H1 (cell line): ENCODE data around the gene GAS6. TPM values are rescaled to one million over a fixed set of nuclear protein-coding genes. Genes with fewer than 3 reads are reported as not detected.

Experiments used
- CTCF ChIA-PET: fragments of 300-600 bp; sonication (Branson Sonifier 250); formaldehyde crosslinking; loops from one replicate; lab custom pipeline; 2021; ENCODE audit not compliant: partially characterized antibody; lab: Charles Lee
- POLR2A ChIA-PET: fragments of 300-600 bp; sonication (Branson Sonifier 250); formaldehyde crosslinking; loops from one replicate; lab custom pipeline; 2021; ENCODE audit warnings: inconsistent platforms; ENCODE audit not compliant: partially characterized antibody; lab: Charles Lee
- DNase-seq, 2 experiments: peaks; one replicate each; pipeline versions ENCODE4 v3.0.0 to v3.0.0-alpha.2; 2010 to 2022; ENCODE audit warnings: low spot score in 2 of 2, low read depth in 1 of 2, mixed read lengths in 1 of 2
- FAIRE-seq: peaks from 2 replicates; lab custom pipeline; 2011; peaks lifted over from hg19 to GRCh38; lab: Jason Lieb, UNC
- H2AFZ ChIP-seq: 2 replicates; pipeline ENCODE4 v1.8.1; 2012; ENCODE audit warnings: low read length, inconsistent platforms
- H2AK5ac ChIP-seq: 2 replicates; pipeline ENCODE4 v1.6.1; 2013; ENCODE audit warnings: low read depth, low read length
- H2BK120ac ChIP-seq: replicated peaks from 2 replicates; pipeline ENCODE3; 2013; ENCODE audit warnings: low read depth, low read length, inconsistent platforms
- H2BK12ac ChIP-seq: 2 replicates; pipeline ENCODE4 v1.6.1; 2013; ENCODE audit warnings: low read depth, low read length
- H2BK15ac ChIP-seq: 2 replicates; pipeline ENCODE4 v1.6.1; 2013; ENCODE audit warnings: low read length
- H2BK20ac ChIP-seq: 2 replicates; pipeline ENCODE4 v1.6.1; 2013; ENCODE audit warnings: low read length
- H2BK5ac ChIP-seq: 2 replicates; pipeline ENCODE4 v1.6.1; 2013; ENCODE audit warnings: low read depth, low read length
- H3K14ac ChIP-seq: 2 replicates; pipeline ENCODE4 v1.6.1; 2013; ENCODE audit warnings: inconsistent platforms; ENCODE audit not compliant: insufficient read length
- H3K18ac ChIP-seq: 2 replicates; pipeline ENCODE4 v1.6.1; 2013; ENCODE audit warnings: low read length; ENCODE audit errors: extremely low read depth
- H3K23ac ChIP-seq: 2 replicates; pipeline ENCODE4 v1.6.1; 2013; ENCODE audit warnings: inconsistent platforms; ENCODE audit not compliant: insufficient read length
- H3K23me2 ChIP-seq: 2 replicates; pipeline ENCODE4 v1.6.1; 2013; ENCODE audit warnings: low read depth, low read length
- H3K27ac ChIP-seq: 2 replicates; pipeline ENCODE4 v1.6.1; 2011; ENCODE audit warnings: low read depth, low read length, inconsistent platforms
- H3K27me3 ChIP-seq, 4 experiments: replicated peaks in 1 of 4; 1 replicate in 1 of 4; 2 replicates in 3 of 4; pipeline versions ENCODE4 v1.6.1 to v1.8.1; 2011 to 2013; ENCODE audit warnings: low read length in 3 of 4, mild to moderate bottlenecking in 3 of 4, inconsistent platforms in 2 of 4, mixed read lengths in 2 of 4, moderate library complexity in 1 of 4; ENCODE audit not compliant: control insufficient read depth in 3 of 4, insufficient read depth in 3 of 4; ENCODE audit errors: extremely low read depth in 1 of 4
- H3K36me3 ChIP-seq, 4 experiments: 2 replicates each; pipeline versions ENCODE4 v1.6.1 to v1.8.1; 2011 to 2013; ENCODE audit warnings: mild to moderate bottlenecking in 4 of 4, low read length in 3 of 4, moderate library complexity in 2 of 4, control low read depth in 1 of 4, inconsistent platforms in 1 of 4; ENCODE audit not compliant: insufficient read depth in 4 of 4, control insufficient read depth in 2 of 4
- H3K4ac ChIP-seq: replicated peaks from 2 replicates; pipeline ENCODE3; 2013; ENCODE audit warnings: low read length, low read depth, mixed read lengths, inconsistent platforms; ENCODE audit not compliant: insufficient read length
- H3K4me1 ChIP-seq, 4 experiments: replicated peaks in 1 of 4; 1 replicate in 1 of 4; 2 replicates in 3 of 4; pipeline versions ENCODE4 v1.6.1 to v1.8.1; 2011 to 2013; ENCODE audit warnings: low read length in 3 of 4, inconsistent platforms in 2 of 4, mixed read lengths in 1 of 4; ENCODE audit not compliant: insufficient read depth in 4 of 4, control insufficient read depth in 3 of 4
- H3K4me2 ChIP-seq, 2 experiments: 2 replicates each; pipeline versions ENCODE4 v1.6.1 to v1.8.1; 2011 to 2013; ENCODE audit warnings: low read depth in 2 of 2, low read length in 2 of 2, control low read depth in 1 of 2, inconsistent platforms in 1 of 2, mild to moderate bottlenecking in 1 of 2; ENCODE audit not compliant: insufficient read depth in 1 of 2
- H3K4me3 ChIP-seq, 4 experiments: fragments of 200-600, 300-600 bp in 1 of 4; sonication (generic), shearing (Covaris generic), sonication (Bioruptor Twin) in 1 of 4; 2 replicates each; pipeline versions ENCODE4 v1.5.1 to v1.8.1; 2011 to 2016; ENCODE audit warnings: low read length in 4 of 4, low read depth in 3 of 4, control low read depth in 2 of 4, inconsistent platforms in 2 of 4, mild to moderate bottlenecking in 2 of 4, mixed read lengths in 1 of 4, moderate library complexity in 1 of 4; ENCODE audit not compliant: insufficient read depth in 2 of 4; ENCODE audit errors: extremely low read depth in 1 of 4
- H3K56ac ChIP-seq: replicated peaks from 2 replicates; pipeline ENCODE3; 2013; ENCODE audit warnings: low read depth, mild to moderate bottlenecking, mixed read lengths, low read length, inconsistent platforms; ENCODE audit not compliant: insufficient read length
- H3K79me1 ChIP-seq: 2 replicates; pipeline ENCODE4 v1.6.1; 2013; ENCODE audit warnings: low read depth, low read length, control low read depth
- H3K79me2 ChIP-seq, 2 experiments: 2 replicates each; pipeline versions ENCODE4 v1.6.1 to v1.8.1; 2012 to 2013; ENCODE audit warnings: low read length in 2 of 2, mild to moderate bottlenecking in 2 of 2, inconsistent platforms in 1 of 2; ENCODE audit not compliant: insufficient read depth in 2 of 2, control insufficient read depth in 1 of 2
- H3K9ac ChIP-seq, 4 experiments: replicated peaks in 1 of 4; 1 replicate in 1 of 4; 2 replicates in 3 of 4; pipeline versions ENCODE4 v1.6.1 to v1.8.1; 2011 to 2013; ENCODE audit warnings: low read depth in 3 of 4, low read length in 3 of 4, control low read depth in 2 of 4, mild to moderate bottlenecking in 2 of 4, moderate library complexity in 2 of 4, inconsistent platforms in 1 of 4; ENCODE audit errors: extremely low read depth in 1 of 4
- H3K9me3 ChIP-seq, 2 experiments: 2 replicates each; pipeline versions ENCODE4 v1.6.1 to v1.8.1; 2012 to 2013; ENCODE audit warnings: mild to moderate bottlenecking in 2 of 2, moderate library complexity in 2 of 2, control low read depth in 1 of 2, inconsistent platforms in 1 of 2, low read depth in 1 of 2, low read length in 1 of 2, mixed read lengths in 1 of 2; ENCODE audit not compliant: insufficient read depth in 2 of 2
- H4K20me1 ChIP-seq, 2 experiments: replicated peaks in 1 of 2; 2 replicates each; pipeline versions ENCODE3 to v1.8.1; 2011 to 2013; ENCODE audit warnings: inconsistent platforms in 2 of 2, low read length in 2 of 2, mild to moderate bottlenecking in 1 of 2; ENCODE audit not compliant: insufficient read depth in 2 of 2, control insufficient read depth in 1 of 2
- H4K5ac ChIP-seq: 2 replicates; pipeline ENCODE4 v1.6.1; 2013; ENCODE audit warnings: low read length, low read depth, mixed read lengths, inconsistent platforms; ENCODE audit not compliant: insufficient read length
- H4K8ac ChIP-seq: 2 replicates; pipeline ENCODE4 v1.8.0; 2013; ENCODE audit warnings: mild to moderate bottlenecking, moderate library complexity, low read length, inconsistent platforms; ENCODE audit not compliant: insufficient read depth; ENCODE audit errors: extremely low read depth
- H4K91ac ChIP-seq: replicated peaks from 2 replicates; pipeline ENCODE3; 2013; ENCODE audit warnings: low read length, mixed read lengths, inconsistent platforms; ENCODE audit not compliant: insufficient read length
- ATF3 ChIP-seq: IDR thresholded peaks from 2 replicates; pipeline ENCODE4 v1.6.1; 2011; ENCODE audit warnings: low read depth, mild to moderate bottlenecking, low read length; ENCODE audit not compliant: insufficient read depth
- CBX5 ChIP-seq: fragments of 300-800, 300-1000 bp; sonication (generic); IDR thresholded peaks from 2 replicates; pipeline ENCODE4 v1.7.1; 2016; ENCODE audit warnings: antibody characterized with exemption, low read length, low read depth
- HDAC2 ChIP-seq, 2 experiments: fragments of 300-600 bp in 1 of 2; sonication (generic) in 1 of 2; IDR thresholded peaks; 2 replicates each; pipeline ENCODE4 v1.6.1; 2011 to 2012; ENCODE audit warnings: low read depth in 2 of 2, low read length in 2 of 2, mild to moderate bottlenecking in 2 of 2, moderate library complexity in 2 of 2, borderline replicate concordance in 1 of 2, inconsistent platforms in 1 of 2
- HDAC6 ChIP-seq: IDR thresholded peaks from one replicate; pipeline ENCODE4 v1.7.1; 2012; ENCODE audit warnings: low read depth, mild to moderate bottlenecking, inconsistent platforms, low read length, moderate library complexity
- JUND ChIP-seq: IDR thresholded peaks from 2 replicates; pipeline ENCODE4 v1.6.1; 2011; ENCODE audit warnings: mild to moderate bottlenecking, improper control_type of control experiment, low read length
- KDM4A ChIP-seq: IDR thresholded peaks from one replicate; pipeline ENCODE4 v1.7.1; 2012; ENCODE audit warnings: low read depth, mild to moderate bottlenecking, moderate library complexity, low read length, inconsistent platforms; ENCODE audit not compliant: severe bottlenecking
- KDM5A ChIP-seq: fragments of 200-600 bp; IDR thresholded peaks from 2 replicates; pipeline ENCODE4 v1.7.1; 2012; ENCODE audit warnings: mild to moderate bottlenecking, low read length, inconsistent platforms, mixed read lengths
- MAFK ChIP-seq: IDR thresholded peaks from 2 replicates; pipeline ENCODE4 v1.6.1; 2012; ENCODE audit warnings: low read depth, mild to moderate bottlenecking, improper control_type of control experiment, low read length
- RBBP5 ChIP-seq: IDR thresholded peaks from 2 replicates; pipeline ENCODE4 v1.7.1; 2012; ENCODE audit warnings: low read depth, mild to moderate bottlenecking, inconsistent platforms, low read length, moderate library complexity, borderline replicate concordance
- SIRT6 ChIP-seq: IDR thresholded peaks from one replicate; pipeline ENCODE4 v1.7.1; 2012; ENCODE audit warnings: low read length, inconsistent platforms
- SP2 ChIP-seq: IDR thresholded peaks from 2 replicates; pipeline ENCODE4 v1.6.1; 2012; ENCODE audit warnings: mild to moderate bottlenecking, low read length, inconsistent platforms
- YY1 ChIP-seq: IDR thresholded peaks from 2 replicates; pipeline ENCODE4 v1.6.1; 2011; ENCODE audit warnings: low read depth, mild to moderate bottlenecking, low read length
- WGBS, 2 experiments: shearing (Covaris generic) in 1 of 2; methylation state at CpG; one replicate each; pipeline versions ENCODE4 v1.1.6 to v1.1.7; 2013 to 2015; ENCODE audit warnings: low lambda C conversion rate in 2 of 2, mixed read lengths in 2 of 2, inconsistent platforms in 1 of 2, low coverage in 1 of 2, missing lambda C conversion rate in 1 of 2; ENCODE audit not compliant: insufficient replicate concordance in 2 of 2, insufficient coverage in 1 of 2, insufficient read length in 1 of 2; ENCODE audit errors: extremely low coverage in 1 of 2, missing lambda C conversion rate in 1 of 2; 5-methylcytosine and 5-hydroxymethylcytosine counted together
- polyA plus RNA-seq, 7 experiments: library from polyadenylated mRNA; depleted of rRNA in 3 of 7; stranded (reverse) in 5 of 7; unstranded in 2 of 7; fragments of >200 nt in 5 of 7; fragments of 200-250 nt in 2 of 7; gene quantifications; 1 replicate in 5 of 7; 2 replicates in 1 of 7; 4 replicates in 1 of 7; pipeline versions ENCODE4 v1.2.1 to v1.2.3, GENCODE V29; 2011 to 2013; ENCODE audit warnings: missing spikeins in 2 of 7, mixed read lengths in 2 of 7
- total RNA-seq: library from RNA; stranded (reverse); fragmentation: NEBNext Ultra II Directional; extraction: Animal tissue kit (Norgen Biotek cat#: 25700); gene quantifications from 2 replicates; pipeline ENCODE4 v1.2.1, GENCODE V29; 2021
- TF ChIP-seq, protein P1 (sequence below): IDR thresholded peaks from 2 replicates; pipeline ENCODE4 v1.6.1; 2012; ENCODE audit warnings: inconsistent platforms

The GAS6 gene
- total and polyA plus RNA-seq, 2 of the 8 experiments (the other 6 are each of a cell fraction or from before 2014, with no cell fraction given) = 18.6 to 31.0 TPM

- H2BK5ac ChIP-seq = no peak overlapping the region
- no peak overlapping the region for H3K9ac ChIP-seq
- peaks cover 0 to 5% (median 0%) of the 10 kb centered on the region in 4 experiments; a peak in 1 of 8 replicates for H3K36me3 ChIP-seq
- H4K91ac ChIP-seq = no peak overlapping the region
- H4K8ac ChIP-seq = no peak overlapping the region; the same call in 1 of the 2 replicates
- peaks cover 0 to 6% (median 1%) of the 10 kb centered on the region in 4 experiments; a peak in 2 of 7 replicates for H3K4me1 ChIP-seq
- H3K27me3 ChIP-seq = no peaks in the 10 kb centered on the region
- WGBS, 2 experiments = 93% methylated on average over 6 of the region's 6 CpGs; no CpG with 5 or more reads in 1 of the 2 experiments
- no peak overlapping the region for H3K4me2 ChIP-seq
- no peak overlapping the region for H2AK5ac ChIP-seq
- H2BK12ac ChIP-seq = no peak overlapping the region
- H2BK20ac ChIP-seq = no peak overlapping the region
- H3K56ac ChIP-seq = no peak overlapping the region
- H3K23ac ChIP-seq = no peak overlapping the region
- H2BK120ac ChIP-seq = no peak overlapping the region
- ChIA-PET POLR2A (no interaction called here), CTCF (no interaction called here)
- H3K9me3 ChIP-seq = peaks cover 0 to 6% of the 10 kb centered on the region in 2 experiments; a peak in 3 of 4 replicates
- FAIRE-seq (no peak), DNase-seq (no peak)
- H3K27ac ChIP-seq = no peak overlapping the region
- H4K20me1 ChIP-seq = peaks cover 0 to 3% of the 10 kb centered on the region in 2 experiments
- no peaks in the 10 kb centered on the region for H3K79me1 ChIP-seq
- H3K79me2 ChIP-seq = peaks cover 0 to 3% of the 10 kb centered on the region in 2 experiments; a peak in 1 of 4 replicates
- no peak overlapping the region for H3K4ac ChIP-seq
- peaks cover 6% of the 10 kb centered on the region; the same call in 1 of the 2 replicates for H3K23me2 ChIP-seq
- H4K5ac ChIP-seq = no peak overlapping the region
- H3K18ac ChIP-seq = no peak overlapping the region
- no peak overlapping the region for H2AFZ ChIP-seq
- no peak overlapping the region for H2BK15ac ChIP-seq
- H3K4me3 ChIP-seq = no peak overlapping the region
- H3K14ac ChIP-seq = no peak overlapping the region
- TF ChIP-seq RBBP5 (no peak), KDM4A (no peak), ATF3 (no peak), JUND (no peak), MAFK (no peak), HDAC6 (no peak), YY1 (no peak), CBX5 (no peak), KDM5A (no peak), HDAC2 (IDR thresholded peaks at IDR 0.05; ENCODE audit: borderline replicate concordance in 1 of 2, low read depth in 2 of 2, low read length in 2 of 2) (no peak), SIRT6 (no peak), SP2 (no peak)
- TF ChIP-seq, protein P1, sequence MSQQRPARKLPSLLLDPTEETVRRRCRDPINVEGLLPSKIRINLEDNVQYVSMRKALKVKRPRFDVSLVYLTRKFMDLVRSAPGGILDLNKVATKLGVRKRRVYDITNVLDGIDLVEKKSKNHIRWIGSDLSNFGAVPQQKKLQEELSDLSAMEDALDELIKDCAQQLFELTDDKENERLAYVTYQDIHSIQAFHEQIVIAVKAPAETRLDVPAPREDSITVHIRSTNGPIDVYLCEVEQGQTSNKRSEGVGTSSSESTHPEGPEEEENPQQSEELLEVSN = no peak
These were observed 74.7 kb downstream of the GAS6 start for GRCh38 chr13:113789167-113789566.
